ENCODE data around the gene MRPS18A. TPM values are rescaled to one million over a fixed set of nuclear protein-coding genes. Genes with fewer than 3 reads are reported as not detected.

Gene MRPS18A
- total and polyA plus RNA-seq, 9 of the 15 experiments (the other 6 are each of a cell fraction or from before 2014, with no cell fraction given): 87.5 to 243 (median 125) TPM

- DNase-seq (ENCODE audit: extremely low read depth in 1 of 4, low spot score in 3 of 4) (no peak), FAIRE-seq (no peak), ATAC-seq (no peak)
- H4K20me1 ChIP-seq (replicated peaks; ENCODE audit: control insufficient read depth, insufficient read depth, low read length): no peaks in the 10 kb centered on the region; the same call in 1 of the 2 replicates
- H3K4me1 ChIP-seq (replicated peaks in 1 of 2; ENCODE audit: control insufficient read depth in 2 of 2, insufficient read depth in 2 of 2, low read length in 2 of 2): peaks cover 40 to 42% of the 10 kb centered on the region in 2 experiments
- no peak overlapping the region for H2AFZ ChIP-seq (ENCODE audit: low read depth, low read length)
- TF ChIP-seq POLR2G (IDR thresholded peaks at IDR 0.05; ENCODE audit: low read depth, low read length) (peak; percentile 51), ZBTB34 (CRISPR knock-in tag; IDR thresholded peaks at IDR 0.05) (no peak), VEZF1 (CRISPR knock-in tag; IDR thresholded peaks at IDR 0.05) (no peak), TGIF2 (CRISPR knock-in tag; IDR thresholded peaks at IDR 0.05) (no peak), MAFF (IDR thresholded peaks at IDR 0.05; ENCODE audit: low read length) (no peak), ZNF57 (CRISPR knock-in tag; IDR thresholded peaks at IDR 0.05) (0 out of 2 replicates have a peak, but pooled peaks have one; percentile 13), MITF (IDR thresholded peaks at IDR 0.05) (no peak), SUPT5H (IDR thresholded peaks at IDR 0.05) (0 out of 2 replicates have a peak, but pooled peaks have one; percentile 8), GTF2E2 (tag; IDR thresholded peaks at IDR 0.05) (no peak), POLR2AphosphoS5 (IDR thresholded peaks at IDR 0.05; ENCODE audit: control insufficient read depth, insufficient read depth, low read depth, low read length) (0 out of 2 replicates have a peak, but pooled peaks have one; percentile 9), ZFP30 (CRISPR knock-in tag; IDR thresholded peaks at IDR 0.05; ENCODE audit: borderline replicate concordance) (no peak), POLR2A (conservative IDR thresholded peaks at IDR 0.05) (0 out of 2 replicates have a peak, but pooled peaks have one; percentile 6), ZNF217 (CRISPR knock-in tag; IDR thresholded peaks at IDR 0.05) (no peak), WHSC1 (IDR thresholded peaks at IDR 0.05; ENCODE audit: low read length) (peak; percentile 76), ATF4 (CRISPR knock-in tag; IDR thresholded peaks at IDR 0.05) (no peak), POLR2AphosphoS2 (IDR thresholded peaks at IDR 0.05; ENCODE audit: low read length) (no peak), RBFOX2 (IDR thresholded peaks at IDR 0.05; ENCODE audit: low read depth, low read length) (0 out of 2 replicates have a peak, but pooled peaks have one; percentile 5)
- no peaks in the 10 kb centered on the region for H3K79me2 ChIP-seq (ENCODE audit: control insufficient read depth, insufficient read depth, low read length)
- H3K27ac ChIP-seq (ENCODE audit: extremely low read depth, low read depth, low read length): no peak overlapping the region; the same call in 2 of the 3 replicates
- 84% methylated on average over 6 of the region's 6 CpGs for WGBS (ENCODE audit: insufficient coverage, low coverage, missing lambda C conversion rate)
- H3K36me3 ChIP-seq (ENCODE audit: control insufficient read depth, insufficient read depth, low read length): peaks cover 52% of the 10 kb centered on the region
- no peak overlapping the region for H3K4me2 ChIP-seq (ENCODE audit: insufficient read depth, low read length)
- no peaks in the 10 kb centered on the region for H3K27me3 ChIP-seq (ENCODE audit: control insufficient read depth in 2 of 2, insufficient read depth in 2 of 2, low read length in 2 of 2)
- ChIA-PET POLR2A (interaction anchor here (0.6 to 6.0 kb wide), 21 partner anchors 7 to 585 kb away, joined by 3 to 32 read pairs (median 4); partner anchors contain the start of genes GTPBP2, MRPS18A and RSPH9), CTCF (ENCODE audit: low intra/inter-chr PET ratio) (no interaction called here)
- H3K9me3 ChIP-seq (replicated peaks; ENCODE audit: control insufficient read depth, insufficient read depth, low read depth, low read length): no peaks in the 10 kb centered on the region
- intact Hi-C loops (cut with micrococcal nuclease): no loop called here
- peak overlapping the region in 1 of 2 experiments; percentile 82; a peak in 2 of 4 replicates for H3K9ac ChIP-seq (ENCODE audit: insufficient read depth in 1 of 2, low read depth in 2 of 2, low read length in 2 of 2)
- BruUV-seq (replicated peaks): no TSS peak
- H3K4me3 ChIP-seq: no peak overlapping the region
- in situ Hi-C loops (cut with MboI): no loop called here
- H3K9me1 ChIP-seq (ENCODE audit: control insufficient read depth, insufficient read depth, low read length): peaks cover 12% of the 10 kb centered on the region
These were observed 17.0 kb downstream of the MRPS18A start for GRCh38 chr6:43670623-43670986.
